DMS114 treated with DMSO at 0.1 percent for 48 hours (cell line): ENCODE measurements around the gene CEBPZOS.
"Not testable (repeated sequence)": the region's sequence is repeated elsewhere in the genome, so short reads cannot be mapped to it uniquely, and the experiment has no call there.

Experiments used
- DNase-seq: peaks from one replicate; lab custom pipeline; 2025; ENCODE audit not compliant: unreplicated experiment; lab: John Stamatoyannopoulos, UW

CEBPZOS gene

DNA sequence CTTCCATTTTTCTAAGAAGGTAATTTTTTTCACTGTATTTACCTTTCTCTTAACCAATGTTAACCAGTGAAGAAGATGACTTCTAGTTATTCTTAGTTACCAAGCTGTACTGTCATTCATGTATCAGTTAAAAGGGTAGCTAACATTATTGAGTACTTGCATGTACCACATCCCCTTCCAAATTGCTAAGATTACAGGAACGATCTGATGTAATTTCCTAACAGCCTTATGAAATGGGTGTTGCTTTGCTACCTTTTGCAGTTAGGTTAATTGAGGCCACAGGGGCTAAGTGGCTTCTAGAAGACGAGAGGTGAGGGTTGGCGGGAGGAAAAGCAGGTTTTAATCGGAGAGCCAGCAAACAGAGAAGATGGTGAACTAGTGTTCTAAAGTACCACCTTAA lies 6.0 kb upstream of the CEBPZOS start:
- no peak for DNase-seq

DNA sequence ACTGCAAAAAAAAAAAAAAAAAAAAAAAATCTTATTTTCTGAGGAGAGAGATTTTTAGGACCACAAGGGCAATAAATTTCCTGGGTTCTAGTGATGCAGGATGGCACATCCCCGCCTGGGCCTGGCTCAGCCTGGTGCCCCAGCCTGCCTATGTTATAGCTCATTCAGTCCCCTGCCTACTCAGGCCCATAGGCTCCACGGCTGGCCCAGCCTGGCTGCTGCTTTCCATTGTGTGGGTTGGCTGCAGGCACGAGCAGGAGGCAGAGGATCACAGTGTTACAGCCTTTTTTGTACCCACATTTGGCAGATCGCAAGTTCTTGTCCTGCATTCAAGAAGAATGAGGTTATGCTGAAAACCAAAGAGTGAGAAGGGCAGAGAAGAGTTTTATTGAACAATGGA lies 5.0 kb upstream of the CEBPZOS start:
- no peak for DNase-seq

DNA sequence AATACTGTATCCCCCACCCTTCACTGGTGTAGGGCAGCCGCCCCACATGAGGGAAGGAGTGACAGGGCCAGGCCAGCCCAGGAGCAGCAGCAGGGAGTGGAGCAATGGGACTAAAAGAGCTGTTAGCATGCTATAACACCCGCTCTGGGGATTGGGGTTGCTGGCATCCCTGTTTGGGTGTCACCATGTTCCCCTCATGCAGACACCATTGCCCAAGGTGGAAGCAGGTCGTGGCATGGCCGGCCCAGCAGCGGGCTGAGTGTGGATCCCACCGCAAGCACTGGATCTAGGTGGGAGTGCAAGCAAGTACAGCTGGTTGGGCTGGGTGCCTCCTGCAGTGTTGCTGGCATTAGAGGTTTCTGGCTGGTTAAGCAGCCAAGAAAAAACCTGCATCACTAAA lies 4.5 kb upstream of the CEBPZOS start:
- no peak for DNase-seq

DNA sequence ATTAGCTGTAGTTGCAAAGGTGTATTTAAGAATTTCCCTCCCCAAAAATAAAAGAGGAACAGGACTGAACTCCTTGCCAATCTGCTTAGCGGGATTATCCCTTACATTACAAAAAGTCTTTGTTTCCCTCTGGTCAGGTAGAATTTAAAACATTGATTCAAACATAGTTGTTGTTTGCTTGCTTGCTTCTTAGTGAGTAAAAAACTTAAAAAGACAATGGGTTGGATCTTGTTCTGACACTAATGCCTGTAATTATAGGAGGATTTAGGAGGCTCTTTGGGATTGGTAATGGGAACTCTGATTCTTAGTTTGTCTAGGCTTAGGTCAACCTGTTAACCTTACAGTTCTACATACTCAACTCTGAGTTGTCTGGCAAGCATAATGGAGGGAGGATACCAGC lies 3.7 kb upstream of the CEBPZOS start:
- DNase-seq: no peak

DNA sequence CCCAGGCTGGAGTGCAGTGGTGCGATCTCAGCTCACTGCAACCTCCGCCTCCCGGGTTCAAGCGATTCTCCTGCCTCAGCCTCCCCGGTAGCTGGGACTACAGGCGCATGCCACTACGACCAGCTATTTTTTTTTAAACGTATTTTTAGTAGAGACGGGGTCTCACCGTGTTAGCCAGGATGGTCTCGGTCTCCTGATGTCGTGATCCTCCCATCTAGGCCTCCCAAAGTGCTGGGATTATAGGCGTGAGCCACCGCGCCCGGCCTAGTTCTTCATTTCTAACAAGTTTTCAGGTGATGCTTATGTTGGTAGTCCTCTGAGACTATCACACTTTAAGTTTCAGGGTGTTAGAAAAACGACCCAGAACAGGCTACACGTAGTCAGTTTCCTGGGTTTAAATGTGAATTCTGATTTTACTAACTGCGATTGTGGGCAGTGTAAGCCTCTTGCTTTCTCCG lies 405 bp upstream of the CEBPZOS start:
- not testable (repeated sequence) for DNase-seq

DNA sequence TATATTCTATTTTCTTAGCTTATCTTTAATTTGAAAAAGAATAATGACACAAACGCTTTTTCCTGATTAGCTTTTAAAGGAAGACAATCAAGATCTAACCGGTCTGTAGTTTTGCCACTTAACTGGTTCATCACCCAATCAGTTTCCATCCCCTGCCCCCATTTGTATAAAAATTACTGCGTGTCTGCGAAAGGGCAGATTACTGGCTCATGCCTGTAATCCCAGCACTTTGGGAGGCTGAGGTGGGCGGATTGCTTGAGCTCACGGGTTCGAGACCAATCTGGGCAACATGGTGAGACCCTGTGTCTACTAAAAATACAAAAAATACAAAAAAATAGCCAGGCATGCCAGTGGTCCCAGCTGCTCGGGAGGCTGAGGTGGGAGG lies 2.4 kb downstream of the CEBPZOS start:
- DNase-seq: no peak

DNA sequence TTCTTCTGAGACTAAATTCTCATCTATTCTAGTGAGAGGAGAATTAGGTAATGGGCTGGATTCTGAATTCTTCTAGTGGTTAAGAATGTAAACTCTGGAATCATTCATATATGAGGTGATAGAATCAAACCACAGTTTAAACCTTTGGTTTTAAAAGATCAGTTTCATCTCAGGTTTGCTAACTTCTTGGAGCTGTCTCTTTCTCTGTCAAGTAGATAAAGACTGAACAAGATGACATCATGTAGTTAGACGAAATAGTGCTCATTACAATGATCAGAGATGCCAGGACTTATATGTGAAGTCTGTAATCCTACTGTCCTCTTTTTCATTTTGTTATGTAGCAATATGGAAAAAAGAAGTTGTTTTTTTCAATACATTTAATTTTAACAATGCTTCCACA lies 4.9 kb downstream of the CEBPZOS start:
- no peak for DNase-seq

DNA sequence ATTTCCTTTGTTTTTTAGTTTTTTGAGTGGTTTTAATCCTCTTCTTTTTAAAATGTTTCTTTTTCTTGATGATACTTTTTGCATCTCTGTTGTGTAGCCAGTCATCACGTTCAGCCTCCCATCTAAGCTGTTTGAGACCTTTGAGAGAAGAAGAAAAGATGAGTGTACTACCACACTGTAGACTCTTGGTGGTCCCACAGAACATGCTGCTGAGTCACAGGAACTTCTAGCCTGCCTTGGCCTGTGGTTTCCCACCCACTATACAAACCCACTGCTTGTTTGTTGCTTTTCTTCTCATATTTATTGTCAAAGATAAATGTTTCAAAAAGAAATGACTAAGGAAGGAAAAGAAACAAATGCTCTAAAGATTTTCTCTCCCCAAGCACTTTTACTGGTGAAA lies 5.5 kb downstream of the CEBPZOS start:
- no peak for DNase-seq

DNA sequence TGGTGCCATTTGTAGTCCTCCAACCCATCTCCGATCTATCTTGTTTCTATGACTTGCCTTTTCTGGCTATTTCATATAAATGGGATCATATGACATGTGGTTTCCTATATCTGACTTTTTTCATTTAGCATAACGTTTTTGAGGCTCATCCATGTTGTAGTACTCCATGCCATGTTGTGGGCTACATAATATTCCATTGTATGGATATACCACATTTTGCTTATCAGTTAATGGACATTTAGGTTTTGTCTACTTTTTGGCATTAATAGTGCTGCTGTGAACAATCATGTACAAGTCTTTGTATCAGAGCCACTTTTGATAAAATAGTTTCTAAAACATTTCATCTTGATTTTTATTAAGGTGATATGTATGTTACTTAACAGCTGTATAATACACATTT lies 7.4 kb downstream of the CEBPZOS start:
- no peak for DNase-seq

DNA sequence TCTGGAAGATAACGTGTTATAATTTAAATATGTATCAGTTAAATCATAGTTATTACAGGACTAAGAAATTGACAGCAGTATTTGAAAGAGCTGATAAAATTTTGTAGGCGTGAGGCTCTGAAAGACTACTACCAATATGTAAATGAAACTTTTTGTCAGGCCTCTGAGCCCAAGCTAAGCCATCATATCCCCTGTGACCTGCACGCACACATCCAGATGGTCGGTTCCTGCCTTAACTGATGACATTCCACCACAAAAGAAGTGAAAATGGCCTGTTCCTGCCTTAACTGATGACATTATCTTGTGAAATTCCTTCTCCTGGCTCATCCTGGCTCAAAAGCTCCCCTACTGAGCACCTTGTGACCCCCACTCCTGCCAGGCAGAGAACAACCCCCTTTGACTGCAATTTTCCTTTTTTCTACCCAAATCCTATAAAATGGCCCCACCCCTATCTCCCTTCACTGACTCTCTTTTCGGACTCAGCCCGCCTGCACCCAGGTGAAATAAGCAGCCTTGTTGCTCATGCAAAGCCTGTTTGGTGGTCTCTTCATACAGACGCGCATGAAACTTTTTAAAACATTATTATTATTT lies 8.9 kb downstream of the CEBPZOS start:
- not testable (repeated sequence) for DNase-seq

DNA sequence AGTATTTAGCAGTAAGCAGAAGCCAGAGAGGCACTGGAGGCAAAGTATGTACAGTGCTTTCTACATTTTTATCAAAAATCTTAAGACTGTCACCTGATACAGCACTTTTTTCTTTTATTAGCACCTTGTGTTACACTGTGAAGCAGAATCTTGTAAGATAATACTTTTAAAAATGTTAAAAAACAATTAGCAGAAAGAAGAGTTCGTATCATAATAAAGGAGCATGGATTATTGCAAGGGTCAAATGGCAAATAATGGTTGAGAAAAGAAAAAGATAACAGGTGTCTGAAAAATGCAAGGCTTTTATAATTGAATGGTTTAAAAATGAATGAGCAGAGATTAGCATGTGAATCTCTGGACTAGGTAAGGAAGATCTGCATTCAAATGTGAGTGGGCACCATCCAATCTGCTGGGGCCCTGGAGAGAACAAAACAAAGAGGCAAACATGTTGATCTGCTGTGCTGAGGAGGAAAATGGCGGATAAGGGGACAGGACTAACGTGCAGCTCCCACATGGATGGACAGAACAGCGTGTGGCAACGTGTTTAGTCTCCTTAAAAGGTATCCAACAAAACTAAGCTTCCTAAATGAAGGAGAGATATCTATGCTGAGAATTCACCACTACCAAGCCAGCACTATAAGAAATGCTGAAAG lies 9.5 kb downstream of the CEBPZOS start:
- no peak for DNase-seq

DNA sequence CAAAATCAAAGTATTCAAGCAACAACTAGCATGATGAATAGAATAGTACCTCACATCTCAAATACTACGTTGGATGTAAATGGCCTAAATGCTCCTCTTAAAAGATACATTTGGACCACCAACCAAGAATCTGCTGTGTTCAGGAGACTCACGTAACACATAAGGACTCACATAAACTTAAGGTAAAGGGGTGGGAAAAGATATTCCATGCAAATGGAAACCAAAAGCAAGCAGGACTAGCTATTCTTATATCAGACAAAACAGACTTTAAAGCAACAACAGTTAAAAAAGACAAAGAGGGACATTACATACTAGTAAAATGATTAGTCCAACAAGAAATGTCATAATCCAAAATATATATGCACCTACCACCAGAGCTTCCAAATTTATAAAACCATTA lies 10.5 kb downstream of the CEBPZOS start:
- not testable (repeated sequence) for DNase-seq

DNA sequence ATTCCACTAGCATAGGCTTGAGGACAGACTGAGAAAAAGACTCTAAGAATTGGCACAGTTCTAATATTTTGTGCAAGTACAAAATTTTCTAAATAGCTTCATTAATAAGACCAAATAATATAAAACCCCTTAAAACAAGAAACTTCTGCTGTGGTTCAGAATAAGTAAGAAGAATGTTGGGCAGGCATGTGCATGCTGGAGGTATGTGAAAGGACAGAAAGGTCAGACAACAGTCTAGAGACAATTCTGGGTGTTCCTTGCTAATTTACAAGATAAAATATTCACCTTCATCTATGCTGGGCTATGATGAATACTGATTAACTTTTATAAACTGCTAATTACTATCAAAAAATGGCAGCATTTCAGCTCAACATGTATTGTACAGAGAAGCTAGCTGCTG lies 14.9 kb downstream of the CEBPZOS start:
- no peak for DNase-seq

DNA sequence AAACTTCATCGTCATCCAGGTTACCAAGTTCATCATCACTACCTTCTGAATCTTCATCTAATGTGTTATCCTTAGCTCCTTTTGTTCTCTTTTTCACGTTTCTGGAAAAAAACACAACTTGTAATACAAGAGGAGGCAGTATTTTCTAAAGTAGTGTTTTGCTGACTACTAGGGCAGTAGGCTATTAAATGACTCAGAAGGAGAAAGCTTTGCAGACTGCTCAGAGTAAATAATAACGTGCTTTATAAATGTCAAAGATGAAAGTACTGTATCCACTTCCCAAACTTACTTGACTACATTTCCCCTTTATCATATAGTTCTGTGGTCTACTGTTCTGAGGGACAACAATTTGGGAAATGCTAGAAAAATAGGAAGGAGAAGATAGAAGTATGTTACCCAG lies 15.6 kb downstream of the CEBPZOS start:
- DNase-seq: no peak

DNA sequence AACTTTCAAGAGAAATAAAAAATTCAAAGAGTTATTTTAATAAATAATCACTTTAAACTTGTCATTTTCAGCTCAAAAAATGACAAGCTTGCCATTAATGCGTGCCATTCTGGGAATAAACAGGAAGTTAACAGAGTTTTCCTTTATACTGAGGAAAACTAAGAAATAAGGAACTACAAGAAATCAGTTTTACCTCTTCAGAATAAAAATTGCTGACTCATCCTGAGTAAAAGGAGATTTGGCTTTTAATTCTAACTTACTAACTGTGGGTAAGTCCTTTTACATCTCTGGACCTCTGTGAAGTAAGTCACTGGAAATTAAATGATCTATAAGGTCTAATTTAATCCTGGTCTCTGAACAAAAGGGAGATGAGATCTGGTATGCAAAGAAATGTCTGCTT lies 19.0 kb downstream of the CEBPZOS start:
- DNase-seq: no peak

DNA sequence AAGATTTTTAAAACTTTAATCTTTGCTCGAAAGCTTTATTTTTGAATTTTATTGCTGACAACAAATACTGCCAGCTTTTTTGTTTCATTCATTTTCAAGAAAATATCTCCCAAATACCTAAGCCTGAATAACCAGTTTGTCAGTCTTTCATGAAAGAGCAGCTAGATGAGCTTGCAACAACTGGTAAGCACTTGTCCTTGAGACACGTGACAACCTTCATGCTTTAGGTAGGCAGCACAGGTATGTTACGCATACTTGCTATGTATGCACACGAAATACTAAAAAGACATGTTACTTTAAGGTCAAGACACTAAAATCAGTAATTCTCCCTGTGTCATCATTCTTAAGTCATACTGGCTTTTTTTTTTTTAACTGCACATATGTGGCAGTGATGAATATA lies 22.8 kb downstream of the CEBPZOS start:
- DNase-seq: no peak

DNA sequence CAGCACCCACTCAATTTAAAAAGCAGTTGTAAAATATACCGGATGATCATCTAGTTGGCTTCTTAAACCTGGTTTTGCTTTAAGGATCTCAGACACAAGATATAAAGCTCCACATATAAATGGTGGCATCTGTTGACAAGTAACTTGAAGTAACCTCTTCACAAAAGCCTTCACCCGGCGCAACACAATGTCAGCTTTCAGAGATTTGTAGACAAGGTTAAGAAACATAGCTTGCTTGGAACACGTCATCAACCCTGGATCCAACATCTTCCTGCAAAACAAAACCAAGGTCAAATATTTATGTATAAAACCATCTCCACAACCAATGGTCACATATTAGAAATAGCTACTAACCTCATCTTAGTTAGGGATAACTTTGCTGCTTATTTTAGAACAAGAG lies 26.8 kb downstream of the CEBPZOS start:
- DNase-seq: no peak

DNA sequence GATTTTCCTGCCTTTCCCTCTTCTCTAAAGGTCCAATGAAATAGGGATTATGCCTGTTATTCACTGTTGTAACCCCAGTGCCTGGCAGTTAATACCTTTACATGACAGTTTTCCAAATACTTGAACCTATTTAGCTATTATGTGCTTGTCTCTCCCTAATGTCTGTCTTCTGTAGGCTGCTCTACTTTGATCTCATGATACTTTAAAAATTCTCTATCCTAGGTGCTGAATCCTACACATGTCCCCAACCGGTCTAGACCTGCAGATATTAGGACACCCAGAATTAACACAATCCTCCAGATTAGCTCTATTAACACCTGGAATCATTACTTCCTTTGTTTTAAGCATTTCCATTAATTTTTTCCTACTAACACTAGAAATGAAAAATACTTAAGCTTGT lies 27.8 kb downstream of the CEBPZOS start:
- no peak for DNase-seq

DNA sequence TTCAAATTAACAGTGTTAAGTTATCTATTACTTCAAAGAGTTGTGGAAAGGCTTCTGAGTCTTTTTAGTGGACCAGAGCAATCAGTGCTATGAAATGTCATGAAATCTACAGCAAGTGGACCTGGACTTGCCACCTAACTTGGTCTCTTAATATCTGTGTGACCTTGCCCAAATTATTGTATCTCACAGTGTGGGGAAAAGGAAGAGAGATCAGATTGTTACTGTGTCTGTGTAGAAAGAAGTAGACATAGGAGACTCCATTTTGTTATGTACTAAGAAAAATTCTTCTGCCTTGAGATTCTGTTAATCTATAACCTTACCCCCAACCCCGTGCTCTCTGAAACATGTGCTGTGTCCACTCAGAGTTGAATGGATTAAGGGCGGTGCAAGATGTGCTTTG lies 28.8 kb downstream of the CEBPZOS start:
- not testable (repeated sequence) for DNase-seq

DNA sequence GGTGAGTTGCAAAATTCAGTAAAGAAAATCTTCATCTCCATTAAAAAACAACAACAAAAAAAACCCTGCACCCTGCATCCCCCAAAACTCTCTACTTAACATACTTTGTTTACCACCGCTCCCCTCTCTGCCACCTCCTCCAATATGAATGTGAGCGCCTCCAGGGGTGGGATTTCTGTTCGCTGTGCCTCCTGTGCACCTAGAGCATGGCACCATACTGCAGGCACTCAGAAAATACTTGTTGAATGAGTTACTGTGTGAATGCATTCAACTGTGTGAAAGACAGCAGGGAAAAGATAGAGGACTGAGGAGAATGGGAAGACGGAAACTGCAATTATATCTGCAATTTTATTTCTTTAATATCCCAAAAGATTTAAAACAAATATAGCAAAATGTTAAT lies 30.6 kb downstream of the CEBPZOS start:
- no peak for DNase-seq

DNA sequence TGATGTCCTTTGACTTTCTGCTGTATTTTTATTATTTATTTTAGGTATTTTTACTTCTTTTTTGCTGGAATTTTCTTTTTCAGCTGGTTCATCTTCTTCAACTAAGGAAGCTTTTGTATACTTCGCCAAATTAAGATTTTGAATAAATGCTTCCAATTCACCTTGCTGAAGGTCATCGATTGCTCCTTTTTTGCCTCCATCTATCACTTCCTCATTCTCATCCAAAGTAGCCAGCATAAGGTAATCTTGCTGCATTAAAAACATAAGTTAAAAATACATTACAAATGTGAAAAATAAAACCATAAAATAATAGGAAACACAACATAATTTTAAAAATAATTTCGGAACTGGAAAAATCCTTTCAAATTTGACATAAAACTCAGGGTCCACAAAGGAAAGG lies 32.5 kb downstream of the CEBPZOS start:
- no peak for DNase-seq

DNA sequence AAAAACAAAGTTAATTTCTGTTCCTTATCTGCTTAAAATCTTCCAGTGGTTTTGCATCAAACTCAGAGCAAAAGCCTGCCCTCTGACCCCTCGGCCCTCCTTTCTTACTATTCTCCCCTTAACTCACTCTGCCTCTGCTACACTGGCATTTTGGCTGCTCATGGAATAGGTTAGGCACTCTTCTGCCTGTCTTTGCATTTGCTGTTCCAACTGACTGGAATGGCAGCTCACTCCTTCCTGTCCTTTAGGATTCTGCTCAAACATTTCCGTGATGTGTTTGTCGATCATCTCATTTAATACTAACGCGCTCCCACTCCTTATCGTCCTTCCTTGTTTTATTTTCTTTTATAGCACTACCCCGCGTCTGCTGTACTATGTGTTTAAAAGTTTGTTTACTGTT lies 34.3 kb downstream of the CEBPZOS start:
- DNase-seq: no peak
